Measurements from ENCODE around the gene TMEM117.

Gene TMEM117

DNA sequence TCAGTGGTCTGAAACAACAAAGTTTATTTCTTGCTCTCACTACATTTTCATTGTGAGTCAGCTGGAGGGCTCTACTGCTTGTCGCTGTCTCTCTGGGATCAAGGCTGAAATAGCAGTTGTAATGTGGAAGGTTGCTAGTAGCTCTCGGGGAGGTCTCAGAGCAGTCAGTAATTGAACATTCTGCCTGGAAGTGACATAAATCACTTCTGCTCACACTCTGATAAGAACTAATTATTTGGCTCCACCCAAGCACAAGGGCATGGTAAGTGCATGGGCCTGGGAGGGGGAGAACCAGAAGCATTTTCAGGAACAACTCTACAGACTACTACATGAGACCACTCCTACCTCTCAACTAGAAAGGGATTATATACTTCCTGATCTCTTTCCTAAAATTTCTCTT is 128.2 kb downstream of the TMEM117 start:
- DNase-seq (ENCODE audit: low read depth) = no peak

DNA sequence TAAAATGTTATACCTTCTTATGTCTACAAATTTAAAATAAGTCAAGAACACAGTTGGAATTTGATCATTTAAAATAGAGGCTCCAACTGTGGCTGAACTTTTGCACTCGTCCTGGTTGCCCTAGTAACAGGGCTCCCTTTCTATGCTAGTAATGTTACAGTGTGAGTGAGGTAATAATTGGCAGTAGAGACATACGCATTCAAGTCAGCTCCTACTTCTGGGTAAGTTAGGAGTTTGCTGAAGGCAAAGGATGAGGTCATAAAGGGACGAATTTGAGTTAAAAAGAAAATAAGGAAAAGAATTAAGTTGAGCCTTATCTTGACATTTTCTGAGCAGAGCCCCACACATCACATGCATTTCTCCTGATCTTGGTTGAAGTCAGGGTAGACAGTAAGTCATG is 129.1 kb downstream of the TMEM117 start:
- no peak for DNase-seq (ENCODE audit: low read depth)

DNA sequence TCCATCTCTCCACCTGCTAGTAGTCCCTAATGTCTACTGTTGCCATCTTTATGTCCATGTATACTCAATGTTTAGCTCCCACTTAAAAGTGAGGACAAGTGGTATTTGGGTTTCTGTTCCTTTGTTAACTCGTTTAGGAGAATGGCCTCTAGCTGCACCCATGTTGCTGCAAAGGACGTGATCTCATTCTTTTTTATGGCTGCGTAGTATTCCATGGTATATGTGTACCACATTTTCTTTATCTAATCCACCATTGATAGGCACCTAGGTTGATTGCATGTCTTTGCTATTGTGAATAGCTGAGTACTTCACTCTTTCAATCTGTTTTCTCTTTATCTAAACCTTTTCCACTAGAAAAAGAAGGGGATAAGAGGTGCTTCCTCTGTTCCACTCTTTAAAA is 130.0 kb downstream of the TMEM117 start:
- DNase-seq (ENCODE audit: low read depth) = no peak

DNA sequence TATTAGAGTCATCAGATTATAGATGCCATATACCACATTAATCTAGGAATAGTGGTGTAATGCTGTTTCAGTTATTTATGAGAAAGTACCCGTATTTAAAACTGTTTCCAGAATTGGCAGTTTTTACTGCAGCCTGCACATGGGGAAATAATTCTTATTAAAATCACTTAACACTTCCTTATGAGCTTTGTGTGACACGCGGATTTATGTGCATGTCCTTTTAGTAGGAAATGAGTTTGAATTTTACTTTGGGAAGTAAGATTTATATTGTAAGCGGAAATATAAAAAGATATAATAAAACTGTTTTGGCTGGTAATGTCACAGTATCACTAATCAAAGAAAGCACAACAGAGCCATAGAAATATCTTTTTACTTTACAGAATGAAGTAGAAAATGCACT is 132.9 kb downstream of the TMEM117 start:
- DNase-seq (ENCODE audit: low read depth) = no peak

DNA sequence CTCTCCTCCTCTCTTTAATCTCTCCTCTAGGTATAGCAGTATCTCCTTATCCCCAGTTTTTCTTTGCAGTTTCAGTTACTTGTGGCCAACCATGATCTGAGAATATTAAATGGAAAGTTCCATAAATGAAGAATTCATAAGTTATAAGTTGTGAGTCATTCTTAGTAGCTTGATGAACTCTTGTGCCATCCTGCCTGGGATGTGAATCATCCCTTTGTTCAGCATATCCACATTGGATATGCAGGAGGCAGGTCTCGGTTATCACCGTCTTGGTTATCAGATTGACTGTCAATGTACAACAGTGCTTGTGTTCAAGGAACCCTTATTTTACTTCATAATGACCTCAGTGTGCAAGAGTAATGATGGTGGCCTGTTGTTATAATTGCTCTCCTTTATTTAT is 134.0 kb downstream of the TMEM117 start:
- no peak for DNase-seq (ENCODE audit: low read depth)

DNA sequence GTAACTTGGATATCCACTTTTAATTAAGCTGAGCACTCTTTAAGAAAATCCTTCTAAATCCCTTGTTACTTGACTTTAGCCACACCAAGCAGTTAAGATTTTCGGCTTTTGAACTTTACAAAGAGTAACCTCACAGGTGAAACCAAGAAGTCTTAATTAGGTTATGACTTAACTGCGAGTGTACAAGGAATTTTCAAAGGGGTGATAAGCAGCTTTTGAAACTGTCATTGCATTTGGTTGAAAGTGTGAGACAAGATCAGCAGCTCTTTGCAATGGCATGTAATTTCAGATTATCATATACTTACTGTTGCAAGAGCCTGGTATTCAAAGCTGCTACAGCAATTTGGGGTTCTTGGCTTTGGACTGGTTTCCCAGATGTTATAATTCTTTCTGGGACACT is 137.5 kb downstream of the TMEM117 start:
- no peak for DNase-seq (ENCODE audit: low read depth)

DNA sequence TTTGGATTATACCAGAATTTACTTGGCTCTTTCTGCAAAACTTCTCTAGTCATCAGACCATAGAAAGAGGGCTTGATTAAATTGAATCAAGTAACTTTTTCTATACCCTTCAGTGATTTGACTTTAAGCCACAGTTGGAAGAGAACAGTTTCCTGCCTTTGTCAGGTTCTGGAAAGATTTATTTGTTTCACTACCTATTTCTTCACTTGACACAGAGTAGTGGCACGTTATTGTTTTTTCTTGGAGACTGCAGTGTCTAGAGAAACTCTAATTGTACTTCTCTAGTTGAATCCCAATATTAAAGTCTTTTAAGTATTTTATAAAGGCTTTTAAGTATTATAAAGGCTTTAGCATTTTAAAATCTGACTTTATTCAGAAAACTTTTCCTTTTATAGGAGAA is 138.1 kb downstream of the TMEM117 start:
- DNase-seq (ENCODE audit: low read depth) = no peak

DNA sequence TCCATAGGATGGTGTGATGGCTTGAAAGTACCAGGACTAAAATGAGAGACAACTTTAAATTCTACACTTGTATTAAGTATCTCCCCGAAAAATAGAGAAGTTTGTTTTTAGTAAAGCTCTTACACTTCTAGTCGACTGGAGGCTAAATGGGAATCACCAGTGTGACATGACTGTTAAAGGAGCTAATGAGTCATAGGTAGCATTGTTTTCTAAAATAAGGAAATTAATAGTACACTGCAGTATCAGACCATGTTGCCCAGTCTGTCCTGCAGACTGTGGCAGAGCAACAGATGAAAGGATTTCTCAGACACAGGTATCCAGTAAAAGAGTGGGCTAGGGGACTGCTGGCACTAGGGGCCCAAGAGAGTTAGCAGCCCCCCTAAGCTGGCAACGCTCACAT is 140.1 kb downstream of the TMEM117 start:
- no peak for DNase-seq (ENCODE audit: low read depth)

DNA sequence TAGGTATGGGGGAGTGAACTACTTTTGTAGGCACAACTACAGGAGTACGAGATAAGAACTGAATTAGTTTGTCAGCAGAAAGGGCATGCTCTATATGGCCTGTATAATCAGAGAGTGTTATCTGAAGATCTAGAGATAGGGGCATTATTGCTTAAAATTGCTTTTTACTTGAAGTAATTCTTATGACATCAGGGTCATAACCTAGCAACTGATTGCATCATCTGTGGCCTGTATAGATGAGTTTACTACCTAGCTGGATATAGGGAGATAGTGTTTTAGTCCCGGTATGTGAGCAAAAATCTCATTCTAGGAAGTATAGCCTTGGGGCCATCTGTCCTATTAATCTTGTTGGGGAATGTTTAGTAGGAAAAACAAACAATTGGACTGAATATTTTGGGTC is 142.7 kb downstream of the TMEM117 start:
- no peak for DNase-seq (ENCODE audit: low read depth)

DNA sequence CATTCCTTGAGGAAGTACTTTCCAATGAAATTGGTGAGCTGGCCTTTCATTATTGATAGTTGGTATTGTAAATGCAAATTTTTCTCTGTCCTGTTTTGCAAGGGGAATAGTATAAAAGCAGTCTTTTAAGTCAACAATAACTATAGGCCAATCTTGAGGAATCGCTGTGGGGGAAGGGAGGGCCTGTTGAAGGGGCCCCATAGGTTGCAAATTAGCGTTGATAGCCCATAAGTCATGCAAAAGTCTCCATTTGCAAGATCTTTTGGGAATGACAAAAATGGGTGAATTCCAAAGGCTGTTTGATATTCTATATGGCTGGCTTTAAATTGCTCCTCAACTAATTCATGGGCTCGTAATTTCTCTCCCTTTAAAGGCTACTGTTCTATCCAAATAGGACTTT is 143.6 kb downstream of the TMEM117 start:
- DNase-seq (ENCODE audit: low read depth) = no peak

DNA sequence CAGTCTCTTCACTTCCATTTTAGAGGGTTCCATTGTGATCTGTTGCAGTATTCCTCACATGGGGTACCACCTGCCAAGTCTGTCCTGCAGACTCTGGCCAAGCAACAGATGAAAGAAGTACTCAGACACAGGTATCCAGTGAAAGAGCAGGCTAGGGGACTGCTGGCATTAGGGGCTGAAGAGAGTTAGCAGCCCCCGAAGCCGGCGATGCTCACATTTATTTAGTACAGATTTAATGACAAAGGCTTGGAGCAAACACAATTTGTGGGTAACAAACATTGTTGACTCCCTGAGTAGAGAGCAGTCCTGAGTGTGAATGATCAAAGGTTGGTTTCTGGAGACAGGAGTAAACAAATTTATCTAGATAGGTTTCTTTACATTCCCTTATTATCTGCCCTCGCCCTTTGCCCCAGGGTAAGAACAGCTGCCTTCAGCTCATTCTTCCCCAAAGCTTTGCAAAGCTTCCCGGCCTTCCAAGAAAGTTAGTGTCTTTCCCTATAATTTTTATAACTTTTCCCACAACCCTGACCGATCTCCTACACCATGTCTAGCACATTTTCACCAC is 144.8 kb downstream of the TMEM117 start:
- no peak for DNase-seq (ENCODE audit: low read depth)

DNA sequence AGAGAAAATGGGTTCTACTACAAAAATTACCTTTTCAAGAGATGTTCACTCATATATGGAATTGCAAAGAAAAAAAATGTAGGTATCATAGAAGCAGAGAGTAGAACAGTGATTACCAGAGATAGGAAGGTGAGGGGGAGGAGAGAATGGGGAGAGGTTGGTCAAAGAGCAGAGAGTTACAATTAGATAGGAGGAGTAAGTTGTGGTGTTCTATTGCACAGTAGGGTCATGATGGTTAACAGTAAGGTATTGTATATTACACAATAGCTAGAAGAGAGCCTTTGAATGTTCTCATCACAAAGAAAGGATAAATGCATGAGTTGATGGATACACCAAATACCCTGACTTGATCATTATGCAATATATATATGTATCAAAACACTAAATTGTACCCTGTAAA is 145.8 kb downstream of the TMEM117 start:
- DNase-seq (ENCODE audit: low read depth) = no peak

DNA sequence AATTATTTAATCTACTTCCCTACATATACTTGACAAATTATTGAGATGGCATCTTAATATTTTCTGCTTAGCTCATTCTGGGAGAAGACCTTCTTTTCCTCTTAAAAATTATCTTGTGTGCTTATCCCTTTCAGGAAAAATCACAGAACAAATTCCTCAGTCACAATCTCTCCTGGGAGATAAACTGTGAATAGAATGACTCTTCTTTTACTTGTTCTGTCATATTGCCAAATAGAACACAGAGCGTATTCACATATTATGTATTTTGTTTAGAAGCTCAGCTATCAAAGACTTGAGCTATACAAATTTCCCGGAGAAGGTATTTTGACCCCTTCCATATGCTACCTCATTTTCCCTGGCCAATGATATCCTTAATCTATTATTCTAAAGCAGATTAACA is 146.7 kb downstream of the TMEM117 start:
- DNase-seq (ENCODE audit: low read depth) = no peak

DNA sequence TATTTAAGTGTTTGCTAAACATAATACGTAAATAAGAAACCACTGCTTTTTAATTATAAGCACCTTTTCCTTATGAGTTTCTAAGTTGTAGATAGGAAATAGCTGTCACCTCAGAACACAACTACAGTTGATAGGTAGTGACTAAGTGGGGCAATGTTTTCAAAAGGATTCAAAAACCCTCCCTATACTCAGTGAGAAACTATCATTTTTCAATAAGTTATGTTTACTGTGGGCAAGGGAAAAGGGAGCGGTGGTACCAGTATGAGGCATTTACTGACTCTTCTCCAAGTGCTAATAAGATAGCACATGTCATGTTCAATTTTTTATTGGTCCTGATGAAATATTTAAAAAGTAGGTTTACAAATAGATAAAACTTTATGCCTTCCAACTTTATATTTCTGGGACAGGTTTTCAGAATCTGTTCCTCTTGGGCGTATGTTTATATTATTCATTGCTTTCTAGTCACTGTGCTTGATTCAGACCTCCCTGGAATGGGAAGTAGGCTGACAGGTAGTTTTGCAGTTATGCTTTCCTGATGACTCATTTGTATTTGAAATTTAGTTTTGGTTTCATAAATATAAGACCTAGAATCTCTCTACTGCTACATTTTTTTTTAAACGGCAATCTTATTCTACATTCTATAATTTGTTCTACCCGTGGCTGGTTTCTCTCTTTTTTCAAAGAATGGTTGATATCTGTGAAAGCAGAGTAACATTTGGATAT is 153.1 kb downstream of the TMEM117 start:
- DNase-seq (ENCODE audit: low read depth) = no peak

DNA sequence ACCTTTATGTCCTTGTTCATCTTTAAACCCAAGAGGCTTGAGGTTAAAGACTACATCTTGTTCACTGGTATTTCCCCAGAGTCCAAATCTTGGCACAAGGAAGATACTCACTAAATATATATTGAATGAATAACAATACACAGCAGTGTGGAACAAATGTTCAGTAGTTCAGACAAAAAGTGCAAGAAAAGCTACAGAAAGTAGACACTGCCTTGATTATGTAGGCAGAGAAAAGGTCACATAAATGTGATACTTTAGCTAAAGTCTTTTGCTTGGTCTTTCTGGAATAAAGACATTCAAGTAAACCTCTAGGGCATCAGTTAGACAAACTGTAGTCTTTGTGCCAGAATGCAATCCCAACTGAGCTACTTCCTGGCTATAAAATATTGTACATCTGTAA is 157.0 kb downstream of the TMEM117 start:
- DNase-seq (ENCODE audit: low read depth) = no peak

DNA sequence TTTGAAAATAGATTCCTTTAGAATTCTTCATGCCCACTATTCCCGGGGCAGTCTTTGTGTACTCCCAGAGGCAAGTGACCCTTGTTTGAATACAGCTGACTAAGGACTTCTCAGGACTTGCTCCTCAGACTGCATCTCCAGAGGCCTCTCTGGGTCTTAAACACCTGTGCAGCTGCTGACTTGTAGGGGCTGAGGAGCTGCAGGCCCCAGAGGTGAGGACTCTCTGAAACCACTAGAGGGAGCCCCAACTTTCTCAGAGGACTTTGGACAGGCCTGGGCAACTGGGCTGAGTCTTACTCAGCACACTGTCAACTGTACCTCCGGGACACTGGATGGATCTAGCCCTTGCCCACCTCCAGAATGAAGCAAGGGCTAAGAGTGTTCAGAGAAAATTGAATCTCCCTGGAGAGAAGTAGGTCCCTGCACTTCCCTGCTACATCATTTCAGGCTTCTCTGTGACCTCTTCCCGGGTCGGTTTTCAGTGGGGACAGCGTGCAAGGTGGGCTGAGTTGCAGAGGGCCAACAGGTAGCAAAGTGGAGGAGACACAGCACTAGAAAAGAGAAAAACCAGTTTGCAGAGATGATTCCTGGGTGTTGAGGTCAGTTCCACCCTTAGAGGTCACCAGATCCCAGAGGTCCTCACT is 164.6 kb downstream of the TMEM117 start:
- DNase-seq (ENCODE audit: low read depth) = no peak

DNA sequence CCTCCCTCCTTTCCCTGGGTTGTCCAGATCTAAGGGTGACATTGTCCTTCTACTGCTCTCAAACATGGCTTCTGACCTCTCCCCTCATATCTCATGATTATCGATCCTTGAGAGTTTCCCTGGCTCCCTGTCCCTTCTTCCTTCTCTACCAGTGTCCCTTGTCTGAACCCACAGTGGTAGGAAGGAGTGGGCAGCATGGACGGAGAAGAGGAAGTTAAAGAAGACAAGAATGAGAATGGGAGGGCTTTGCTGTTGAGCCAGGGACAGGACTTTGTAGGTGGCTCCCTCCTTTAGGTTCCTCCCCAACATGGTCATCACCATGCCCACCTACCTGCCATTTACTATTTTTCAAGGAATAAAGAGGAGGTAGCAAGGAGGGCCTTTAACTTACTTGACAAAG is 166.7 kb downstream of the TMEM117 start:
- DNase-seq (ENCODE audit: low read depth) = no peak

DNA sequence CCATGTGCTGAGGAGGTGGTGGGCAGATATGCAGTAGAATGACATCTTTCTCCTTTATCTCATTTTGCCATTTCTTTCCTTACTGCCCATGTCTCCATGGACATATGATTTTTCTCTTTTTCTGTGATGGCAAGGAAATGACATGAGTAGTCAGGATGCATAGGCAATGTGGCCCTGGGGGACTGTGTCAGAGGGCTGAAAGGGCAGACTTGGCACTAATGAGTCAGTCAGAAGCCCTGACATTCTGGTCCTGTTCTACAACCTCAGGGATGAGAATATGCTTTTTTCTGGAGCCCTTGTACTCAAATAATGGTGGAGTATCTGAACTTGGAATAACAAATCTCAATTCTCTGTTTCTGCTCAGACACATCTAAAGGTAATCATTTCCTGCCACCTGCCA is 167.8 kb downstream of the TMEM117 start:
- DNase-seq (ENCODE audit: low read depth) = no peak

DNA sequence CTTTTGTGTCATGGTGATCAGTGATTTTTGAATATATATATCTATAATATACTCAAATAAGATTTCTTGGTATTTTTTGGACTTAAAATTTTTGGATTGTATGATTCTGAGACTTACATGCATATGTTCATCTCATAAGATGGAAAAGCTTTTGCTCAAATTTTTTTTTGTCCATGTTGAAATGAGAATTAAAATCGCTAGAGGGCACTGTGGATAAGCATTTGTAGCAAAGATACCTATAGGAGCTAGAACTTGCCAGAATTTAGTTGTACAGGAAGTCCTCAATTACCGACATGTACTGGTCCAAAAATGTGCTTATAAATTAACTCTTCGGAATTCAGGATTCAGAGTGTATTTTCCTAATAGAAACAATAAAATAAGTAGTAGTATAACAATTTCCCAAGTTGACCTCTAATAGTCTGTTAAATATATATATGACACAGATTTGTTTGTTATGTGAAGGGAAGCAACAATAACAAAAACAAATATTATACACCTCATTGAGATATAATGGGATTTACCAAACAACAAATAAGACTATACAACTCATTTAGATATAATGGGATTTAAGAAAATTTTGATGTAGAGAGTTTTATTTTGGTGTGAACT is 179.6 kb downstream of the TMEM117 start:
- DNase-seq (ENCODE audit: low read depth) = no peak

DNA sequence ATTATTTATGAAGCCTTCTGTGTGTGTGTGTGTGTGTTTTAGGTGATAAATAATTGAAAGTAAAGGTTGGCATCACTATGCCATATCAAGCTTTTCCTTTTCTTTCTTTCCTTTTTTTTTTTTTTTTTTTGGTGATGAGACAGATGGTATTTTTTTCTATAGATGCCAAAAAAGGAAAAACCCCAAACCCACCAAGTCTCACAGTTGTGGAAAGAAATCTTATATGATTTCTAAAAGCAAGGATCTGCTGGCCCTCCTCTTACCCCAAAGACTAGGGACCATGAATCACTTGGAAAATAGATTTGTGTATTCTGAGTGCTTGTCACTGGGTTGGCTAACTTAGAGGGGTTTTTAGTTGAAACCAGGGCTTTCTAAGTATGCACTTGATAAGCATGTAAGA is 181.3 kb downstream of the TMEM117 start:
- DNase-seq (ENCODE audit: low read depth) = no peak

DNA sequence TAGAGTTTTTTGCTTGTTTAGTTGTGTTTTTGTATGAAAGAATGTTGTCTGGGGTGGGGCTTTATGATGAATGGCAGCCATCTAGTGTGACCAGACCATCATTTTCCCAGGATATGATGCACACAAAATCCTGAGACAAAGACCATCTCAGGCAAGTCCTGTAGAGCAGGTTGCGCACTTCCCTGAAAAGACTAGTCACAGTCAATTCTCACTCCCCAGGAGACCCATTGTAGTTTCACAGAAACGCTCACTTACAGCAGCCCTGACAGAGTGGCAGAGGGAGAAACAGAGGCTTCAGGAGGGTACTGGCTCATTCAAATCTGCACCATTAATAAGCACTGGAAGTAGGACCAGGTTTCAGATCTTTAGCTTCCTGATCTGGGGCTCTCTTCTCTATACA is 183.2 kb downstream of the TMEM117 start:
- DNase-seq (ENCODE audit: low read depth) = no peak

DNA sequence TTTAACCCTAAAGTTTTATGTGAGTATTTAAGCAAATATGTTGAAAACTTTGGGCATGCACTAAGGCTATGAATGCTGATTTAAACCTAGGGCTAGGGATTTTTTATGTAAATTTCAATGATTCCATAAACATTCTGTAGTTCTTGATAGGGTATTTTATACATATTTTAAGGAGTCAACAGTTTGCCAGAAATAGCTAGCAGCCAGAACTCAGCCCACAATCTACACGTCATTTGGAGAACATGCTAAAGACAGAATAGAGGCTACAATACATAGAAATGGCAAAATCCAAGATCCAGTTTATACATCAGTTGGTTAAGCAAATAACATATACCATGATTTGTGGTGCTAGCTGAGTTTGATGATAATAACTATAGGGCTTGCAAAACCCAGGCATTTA is 184.7 kb downstream of the TMEM117 start:
- no peak for DNase-seq (ENCODE audit: low read depth)

DNA sequence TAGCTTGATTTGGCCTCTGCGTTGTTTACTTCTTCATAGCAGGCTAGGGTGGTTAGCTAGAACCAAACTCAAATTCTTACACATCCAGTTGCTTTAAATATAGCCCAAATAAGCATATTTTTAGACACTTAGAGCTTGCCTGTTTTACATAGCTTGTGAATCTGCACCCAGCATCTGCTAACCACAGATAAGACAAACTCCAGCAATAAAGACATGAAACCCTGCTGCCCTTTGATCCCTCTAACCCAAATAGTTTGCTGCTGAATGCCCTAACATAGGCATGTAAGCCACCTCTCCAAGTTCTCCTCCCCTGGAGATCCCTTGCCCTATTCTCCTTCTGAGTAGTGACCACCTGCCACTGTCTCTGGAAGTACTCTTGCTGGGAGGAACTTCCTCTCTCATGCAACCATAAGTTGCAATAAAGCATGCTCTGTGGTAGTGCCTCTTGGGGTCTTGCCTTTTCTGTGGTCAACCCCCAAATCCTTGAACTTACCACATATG is 185.6 kb downstream of the TMEM117 start:
- no peak for DNase-seq (ENCODE audit: low read depth)

Measured in stimulated activated CD4-positive, alpha-beta T cell treated with anti-CD3 and anti-CD28 coated beads, Interleukin-2, amount 100 ng/mL, for 4 hours (primary cell).